GM21717 (cell line): ENCODE data around the gene PTPN4.
"Not testable (repeated sequence)": the region's sequence is repeated elsewhere in the genome, so short reads cannot be mapped to it uniquely, and the experiment has no call there.

Source experiments
- ATAC-seq: cut with Tn5 transposase; IDR thresholded peaks from one replicate; pipeline ENCODE4 v1.9.1; 2021; ENCODE audit warnings: mild to moderate bottlenecking, moderate library complexity; ENCODE audit not compliant: unreplicated experiment

PTPN4 gene

DNA sequence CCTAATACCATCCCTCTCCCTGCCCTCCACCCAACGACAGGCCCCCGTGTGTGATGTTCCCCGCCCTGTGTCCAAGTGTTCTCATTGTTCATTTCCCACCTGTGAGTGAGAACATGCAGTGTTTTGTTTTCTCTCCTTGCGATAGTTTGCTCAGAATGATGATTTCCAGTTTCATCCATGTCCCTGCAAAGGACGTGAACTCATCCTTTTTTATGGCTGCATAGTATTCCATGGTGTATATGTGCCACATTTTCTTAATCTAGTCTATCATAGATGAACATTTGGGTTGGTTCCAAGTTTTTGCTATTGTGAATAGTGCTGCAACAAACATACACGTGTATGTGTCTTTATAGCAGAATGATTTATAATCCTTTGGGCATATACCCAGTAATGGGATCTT, 44.7 kb downstream of the PTPN4 start:
- not testable (repeated sequence) for ATAC-seq

GRCh38 chr2:119808516-119809147, 48.9 kb downstream of the PTPN4 start:
- ATAC-seq = no peak

- no peak for ATAC-seq
Observed at GRCh38 chr2:119809339-119810048, 49.8 kb downstream of the PTPN4 start.

GRCh38 chr2:119810049-119810630, 50.4 kb downstream of the PTPN4 start:
- ATAC-seq = no peak

DNA sequence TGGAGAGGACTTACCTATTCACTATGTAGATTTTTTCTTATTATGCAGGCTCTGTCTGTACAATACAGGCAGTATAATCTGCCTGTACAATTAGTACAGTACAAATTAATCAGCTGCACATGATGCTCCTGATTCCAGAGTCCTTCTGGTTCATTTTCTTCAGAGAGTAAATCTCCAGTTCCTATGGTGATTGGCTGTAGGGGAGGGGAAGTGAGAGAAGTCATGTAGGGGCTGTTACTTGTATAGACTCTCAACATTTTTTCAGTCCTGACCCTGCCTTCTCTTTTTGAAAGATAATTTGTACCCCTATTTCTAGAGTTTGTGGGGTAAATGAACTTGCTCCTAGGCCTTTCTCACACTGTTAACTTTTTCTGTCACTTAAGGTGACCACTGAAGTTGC, 54.5 kb downstream of the PTPN4 start:
- no peak for ATAC-seq

- no peak for ATAC-seq
Observed at GRCh38 chr2:119818792-119819191, 59.1 kb downstream of the PTPN4 start.

DNA sequence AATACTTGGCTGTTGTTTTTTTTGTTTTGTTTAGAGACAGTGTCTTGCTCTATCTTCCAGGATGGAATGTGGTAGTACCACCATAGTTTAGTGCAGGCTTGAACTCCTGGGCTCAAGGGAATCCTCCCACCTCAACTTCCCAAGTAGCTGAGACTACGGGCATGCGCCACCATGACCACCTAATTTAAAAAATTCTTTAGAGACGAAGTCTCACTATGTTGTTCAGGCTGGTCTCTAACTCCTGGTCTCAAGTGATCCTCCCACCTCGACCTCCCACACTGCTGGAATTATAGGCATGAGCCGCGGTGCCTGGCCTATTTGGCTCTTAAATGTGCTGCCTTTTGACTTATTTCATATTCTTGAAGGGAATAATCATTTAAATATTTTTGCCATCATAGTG, 60.1 kb downstream of the PTPN4 start:
- no peak for ATAC-seq

- no peak for ATAC-seq
Observed at GRCh38 chr2:119820275-119820674, 60.6 kb downstream of the PTPN4 start.

- ATAC-seq = no peak
Observed at GRCh38 chr2:119821266-119821665, 61.5 kb downstream of the PTPN4 start.

- no peak for ATAC-seq
Observed at GRCh38 chr2:119823734-119824334, 64.1 kb downstream of the PTPN4 start.

GRCh38 chr2:119826370-119826961, 66.7 kb downstream of the PTPN4 start:
- no peak for ATAC-seq

- ATAC-seq = no peak
Observed at GRCh38 chr2:119827866-119828507, 68.3 kb downstream of the PTPN4 start.

DNA sequence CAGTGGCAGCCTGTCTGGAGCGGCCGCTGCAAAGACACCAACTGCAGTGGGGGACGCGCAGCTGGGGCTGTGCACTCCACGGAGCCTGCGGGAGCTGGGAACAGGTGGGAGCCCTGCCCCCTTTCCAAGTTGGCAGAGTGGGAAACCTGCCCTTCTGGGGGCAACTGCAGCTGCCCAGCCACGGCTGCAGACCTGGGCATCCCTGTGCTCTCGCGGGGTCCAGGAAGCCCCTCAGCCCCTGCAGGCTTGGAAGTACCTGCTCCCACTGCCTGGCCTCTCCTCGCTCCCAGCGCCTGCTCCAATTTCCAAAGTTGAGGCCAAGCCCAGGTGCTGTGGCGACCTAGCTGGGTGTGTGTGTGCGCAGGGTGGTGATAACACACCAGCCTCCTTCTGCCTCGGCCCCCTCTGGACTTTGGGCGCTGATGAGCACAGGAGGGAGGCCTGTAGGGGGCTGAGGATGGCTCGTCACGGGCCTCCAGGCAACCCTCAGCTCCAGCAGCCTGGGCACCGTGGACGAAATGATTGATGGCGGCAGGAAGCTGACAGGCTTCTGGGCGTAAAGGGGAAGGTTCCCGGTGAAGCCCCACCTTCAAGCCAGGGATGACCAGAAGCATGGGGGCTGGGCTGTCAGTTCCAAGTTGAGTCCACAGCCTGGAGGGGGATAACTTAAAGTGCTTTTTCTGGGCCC, 76.9 kb downstream of the PTPN4 start:
- no peak for ATAC-seq

DNA sequence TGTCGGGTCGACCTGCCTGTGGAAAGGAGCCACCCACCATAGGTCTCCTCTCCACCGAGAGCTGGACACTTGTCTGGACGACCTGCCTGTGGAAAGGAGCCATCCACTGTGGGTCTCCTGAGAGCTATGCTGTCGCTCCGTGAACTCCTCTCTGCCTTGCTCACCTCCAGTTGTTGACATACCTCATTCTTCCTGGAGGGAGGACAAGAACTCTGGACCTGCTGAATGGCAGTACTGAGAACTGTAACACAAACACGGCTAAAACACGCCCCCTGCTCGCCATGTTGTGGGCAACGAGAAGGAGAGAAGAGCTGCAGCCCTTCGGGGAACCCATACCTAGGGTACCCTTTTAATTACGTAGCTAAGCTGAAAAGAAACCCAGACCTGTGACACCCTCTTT, 77.6 kb downstream of the PTPN4 start:
- ATAC-seq = no peak

- ATAC-seq = no peak
Observed at GRCh38 chr2:119837759-119838158, 78.0 kb downstream of the PTPN4 start.

- no peak for ATAC-seq
Observed at GRCh38 chr2:119838179-119838578, 78.5 kb downstream of the PTPN4 start.

- ATAC-seq = no peak
Observed at GRCh38 chr2:119841550-119841949, 81.8 kb downstream of the PTPN4 start.

DNA sequence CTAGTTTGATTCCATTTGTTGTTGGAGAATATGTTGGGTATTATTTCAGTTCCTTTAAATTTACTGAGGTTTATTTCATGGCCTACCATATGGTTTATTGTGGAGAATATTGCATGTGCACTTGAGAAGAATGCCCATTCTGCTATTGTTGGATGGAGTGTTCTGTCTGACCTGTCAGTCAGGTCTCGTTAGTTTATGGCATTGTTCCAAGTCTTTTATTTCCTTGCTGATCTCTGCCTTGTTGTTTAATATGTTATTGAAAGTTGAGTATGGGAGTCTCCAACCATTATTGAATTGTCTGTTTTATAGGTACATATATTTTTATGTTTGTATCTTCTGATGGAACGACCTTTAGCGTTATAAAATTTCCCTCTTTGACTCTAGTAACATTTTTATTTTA, 86.3 kb downstream of the PTPN4 start:
- no peak for ATAC-seq

DNA sequence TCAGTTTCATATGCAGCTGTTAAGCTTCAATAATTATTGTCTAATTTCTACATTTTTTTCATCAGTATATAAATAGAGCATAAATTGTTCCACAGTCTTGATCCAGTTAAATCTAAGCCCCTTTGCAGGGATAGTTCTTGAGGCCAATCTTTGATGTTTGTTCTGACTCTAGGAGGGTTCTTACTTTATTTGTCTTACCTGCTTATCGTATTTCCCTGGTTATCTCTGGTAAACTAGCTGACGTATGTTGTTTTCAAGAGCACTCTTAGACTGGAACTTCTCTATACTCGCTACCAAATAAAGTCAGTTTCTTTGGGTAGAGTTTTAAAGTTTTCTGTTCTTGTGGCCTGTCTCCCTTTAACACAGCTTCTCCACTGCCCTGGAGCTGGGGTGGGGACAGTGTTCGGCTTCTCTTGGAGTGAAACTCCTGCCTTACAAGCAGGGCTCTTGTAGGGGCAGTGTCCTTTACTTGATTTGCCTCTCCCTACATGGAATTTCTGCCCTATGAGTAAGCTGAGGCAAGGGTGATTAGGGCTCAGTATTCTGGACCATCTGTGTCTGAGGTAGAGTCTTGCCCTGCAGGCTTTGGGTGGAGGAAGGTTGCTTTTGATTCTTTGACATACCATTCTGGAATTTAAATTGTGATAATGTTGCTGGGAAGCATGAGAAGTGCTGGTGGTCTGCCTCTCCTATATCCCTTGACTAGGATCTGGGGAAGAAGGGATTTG, 90.3 kb downstream of the PTPN4 start:
- no peak for ATAC-seq

- no peak for ATAC-seq
Observed at GRCh38 chr2:119852214-119852613, 92.5 kb downstream of the PTPN4 start.
